Medulla oblongata (tissue), 1 donor: ENCODE results near the gene DTNA.

Experiments
- DNase-seq: peaks from one replicate; pipeline ENCODE4 v3.0.0-alpha.2; 2015; ENCODE audit errors: extremely low spot score

DTNA gene

GRCh38 chr18:34767601-34768027, 57.5 kb downstream of the DTNA start:
- DNase-seq: no peak

GRCh38 chr18:34771958-34772357, 61.9 kb downstream of the DTNA start:
- no peak for DNase-seq

GRCh38 chr18:34772887-34773286, 62.8 kb downstream of the DTNA start:
- DNase-seq: peak; percentile 28

GRCh38 chr18:34773378-34773777, 63.3 kb downstream of the DTNA start:
- no peak for DNase-seq

GRCh38 chr18:34773961-34774766, 64.1 kb downstream of the DTNA start:
- DNase-seq: peak; percentile 67

GRCh38 chr18:34775461-34775860, 65.4 kb downstream of the DTNA start:
- DNase-seq: no peak

GRCh38 chr18:34779112-34779511, 69.0 kb downstream of the DTNA start:
- DNase-seq: no peak

GRCh38 chr18:34780856-34781255, 70.8 kb downstream of the DTNA start:
- no peak for DNase-seq

- DNase-seq: no peak
These were observed 73.4 kb downstream of the DTNA start for GRCh38 chr18:34783501-34783900.

GRCh38 chr18:34786162-34786741, 76.2 kb downstream of the DTNA start:
- DNase-seq: no peak

- peak; percentile 86 for DNase-seq
These were observed 77.9 kb downstream of the DTNA start for GRCh38 chr18:34787931-34788532.

- DNase-seq: no peak
These were observed 79.8 kb downstream of the DTNA start for GRCh38 chr18:34789768-34790344.

GRCh38 chr18:34794348-34794747, 84.2 kb downstream of the DTNA start:
- no peak for DNase-seq

- no peak for DNase-seq
These were observed 85.1 kb downstream of the DTNA start for GRCh38 chr18:34795070-34795732.

- no peak for DNase-seq
These were observed 86.0 kb downstream of the DTNA start for GRCh38 chr18:34796035-34796657.

GRCh38 chr18:34799291-34799690, 89.2 kb downstream of the DTNA start:
- no peak for DNase-seq

GRCh38 chr18:34800381-34800780, 90.3 kb downstream of the DTNA start:
- DNase-seq: no peak

GRCh38 chr18:34801774-34802173, 91.7 kb downstream of the DTNA start:
- no peak for DNase-seq

- no peak for DNase-seq
These were observed 92.9 kb downstream of the DTNA start for GRCh38 chr18:34802959-34803358.

GRCh38 chr18:34803877-34804400, 93.8 kb downstream of the DTNA start:
- no peak for DNase-seq

- DNase-seq: no peak
These were observed 95.2 kb downstream of the DTNA start for GRCh38 chr18:34805103-34805877.
